GM12878 (cell line): ENCODE data around the gene FBXL17.

Source experiments
- BRCA1 ChIP-seq: IDR thresholded peaks from 2 replicates; pipeline ENCODE4 v1.6.1; 2011; ENCODE audit warnings: low read depth, low read length, improper control_type of control experiment
- CTCF ChIP-seq, 3 experiments: IDR thresholded peaks in 2 of 3; conservative IDR thresholded peaks in 1 of 3; 2 replicates each; pipeline ENCODE4 v1.5.1; 2011; ENCODE audit warnings: low read depth in 3 of 3, low read length in 3 of 3, mild to moderate bottlenecking in 3 of 3, control low read depth in 2 of 3, moderate library complexity in 2 of 3, inconsistent platforms in 1 of 3, mixed read lengths in 1 of 3; ENCODE audit not compliant: control insufficient read depth in 2 of 3, insufficient read depth in 1 of 3; ENCODE audit errors: extremely low read depth in 1 of 3
- CUX1 ChIP-seq: IDR thresholded peaks from 2 replicates; pipeline ENCODE4 v1.6.1; 2012; ENCODE audit warnings: improper control_type of control experiment, low read depth, low read length; ENCODE audit not compliant: insufficient replicate concordance
- EZH2 ChIP-seq: IDR thresholded peaks from 2 replicates; pipeline ENCODE4 v1.6.1; 2012; ENCODE audit warnings: low read depth, mild to moderate bottlenecking, control low read depth, inconsistent platforms, low read length, borderline replicate concordance; ENCODE audit not compliant: control insufficient read depth
- POLR2A ChIP-seq: IDR thresholded peaks from 2 replicates; pipeline ENCODE4 v1.6.1; 2011; ENCODE audit warnings: low read depth, mild to moderate bottlenecking, low read length
- POLR2AphosphoS5 ChIP-seq: IDR thresholded peaks from 2 replicates; pipeline ENCODE4 v1.6.1; 2011; ENCODE audit warnings: mild to moderate bottlenecking, low read length, inconsistent platforms
- RAD21 ChIP-seq: IDR thresholded peaks from 2 replicates; pipeline ENCODE4 v1.6.1; 2011; ENCODE audit warnings: mild to moderate bottlenecking, low read depth, low read length, moderate library complexity; ENCODE audit not compliant: insufficient read depth
- SREBF2 ChIP-seq: IDR thresholded peaks from 2 replicates; pipeline ENCODE4 v1.6.1; 2012; ENCODE audit warnings: mild to moderate bottlenecking, low read length
- TARDBP ChIP-seq: IDR thresholded peaks from 2 replicates; pipeline ENCODE4 v1.6.1; 2016; ENCODE audit warnings: borderline replicate concordance
- YY1 ChIP-seq: IDR thresholded peaks from 2 replicates; pipeline ENCODE4 v1.6.1; 2011; ENCODE audit warnings: low read depth, mild to moderate bottlenecking, low read length

GRCh38 chr5:108171759-108172158 is 210.1 kb downstream of the FBXL17 start:
- no peak for TF ChIP-seq YY1
- TF ChIP-seq RAD21 = no peak
- no peak for TF ChIP-seq CTCF (IDR thresholded peaks at IDR 0.05 in 2 of 3, conservative IDR thresholded peaks at IDR 0.05 in 1 of 3; ENCODE audit: control insufficient read depth in 2 of 3, extremely low read depth in 1 of 3, insufficient read depth in 1 of 3, low read depth in 3 of 3, low read length in 3 of 3)
- TF ChIP-seq POLR2A = no peak
- no peak for TF ChIP-seq EZH2
- TF ChIP-seq SREBF2 = no peak
- TF ChIP-seq POLR2AphosphoS5 = no peak
- no peak for TF ChIP-seq TARDBP
- no peak for TF ChIP-seq CUX1
- no peak for TF ChIP-seq BRCA1
